Stomach (tissue), 9 donors: ENCODE measurements around the gene CLEC18A. TPM values are rescaled to one million over a fixed set of nuclear protein-coding genes. Genes with fewer than 3 reads are reported as not detected.

Experiments used
- DNase-seq, 2 donors: peaks; one replicate each; pipeline versions ENCODE4 v3.0.0 to v3.0.0-alpha.2; 2013 to 2019
- H3K27ac ChIP-seq, 5 donors: fragments of 200-600 bp in 4 of 5; sonication (generic) in 4 of 5; one replicate each; pipeline ENCODE4 v1.5.1; 2013 to 2019; ENCODE audit warnings: mild to moderate bottlenecking in 1 of 5, moderate library complexity in 1 of 5
- H3K27me3 ChIP-seq, 3 donors: fragments of 200-600 bp; sonication (generic); one replicate each; pipeline ENCODE4 v1.5.1; 2017 to 2019; ENCODE audit warnings: mixed run types in 1 of 3
- H3K36me3 ChIP-seq, 4 donors: fragments of 200-600 bp; sonication (generic); 1 replicate in 3 of 4; 2 replicates in 1 of 4; pipeline ENCODE4 v1.5.1; 2016 to 2019
- H3K4me1 ChIP-seq, 4 donors: fragments of 200-600 bp; sonication (generic); one replicate each; pipeline ENCODE4 v1.5.1; 2016 to 2019
- H3K4me3 ChIP-seq, 4 donors: fragments of 200-600 bp; sonication (generic) in 3 of 4; one replicate each; pipeline ENCODE4 v1.5.1; 2016 to 2019; ENCODE audit warnings: mild to moderate bottlenecking in 1 of 4
- H3K9me3 ChIP-seq, 4 donors: fragments of 200-600 bp; sonication (generic); one replicate each; pipeline ENCODE4 v1.5.1; 2016 to 2019
- CTCF ChIP-seq, 7 experiments: fragments of 450-650 bp in 4 of 7; fragments of 200-600 bp in 3 of 7; sonication (generic) in 3 of 7; IDR thresholded peaks; one replicate each; pipeline ENCODE4 v1.5.1; 2016 to 2019; ENCODE audit warnings: antibody characterized with exemption in 7 of 7, control low read depth in 2 of 7, mild to moderate bottlenecking in 1 of 7
- EP300 ChIP-seq: sonication (generic); formaldehyde crosslinking; IDR thresholded peaks from one replicate; pipeline ENCODE4 v1.6.1; 2017; ENCODE audit warnings: antibody characterized with exemption
- POLR2A ChIP-seq, 4 donors: fragments of 450-650 bp; IDR thresholded peaks; one replicate each; pipeline ENCODE4 v1.6.1; 2016; ENCODE audit warnings: antibody characterized with exemption in 4 of 4, control low read depth in 2 of 4, mild to moderate bottlenecking in 1 of 4, moderate library complexity in 1 of 4
- POLR2AphosphoS5 ChIP-seq, 3 donors: sonication (generic); formaldehyde crosslinking; IDR thresholded peaks; one replicate each; pipeline ENCODE4 v1.6.1; 2016; ENCODE audit warnings: antibody characterized with exemption in 3 of 3
- WGBS, 5 donors: extraction: QIAGEN DNeasy Blood & Tissue Kit in 3 of 5; methylation state at CpG; one replicate each; pipeline versions ENCODE4 v1.1.5 to v1.1.7; 2013 to 2018; 5-methylcytosine and 5-hydroxymethylcytosine counted together
- intact Hi-C: fragments of 100-400 bp; cut with DNase I; formaldehyde crosslinking; loops from one replicate; pipeline ENCODE4 v1.15.1; 2023; ENCODE audit warnings: low total_unique reads
- polyA plus RNA-seq, 3 donors: library from polyadenylated mRNA; stranded (reverse); fragments of 200-250 nt; gene quantifications; one replicate each; pipeline ENCODE4 v1.2.3, GENCODE V29; 2013
- total RNA-seq, 5 donors: library from RNA; depleted of rRNA; stranded (reverse); fragments of >200 nt; gene quantifications; one replicate each; pipeline versions ENCODE4 v1.1.0 to v1.2.3, GENCODE V29; 2014 to 2016
- donor health status: healthy with polysubstance abuse.
- donor health status: Bipolar disorder and iron deficiency.
- donor health status: healthy.

The CLEC18A gene
- total and polyA plus RNA-seq, 8 donors, result 0.31 to 3.6 (median 1.3) TPM; not detected in 1

- Histone ChIP-seq H3K36me3 (peaks cover 40 to 91% (median 84%) of the 10 kb centered on the region in 4 donors), H3K27ac (no peak overlapping the region), H3K9me3 (no peaks in the 10 kb centered on the region), H3K4me1 (peaks cover 0 to 35% (median 12%) of the 10 kb centered on the region in 4 donors), H3K4me3 (no peak overlapping the region), H3K27me3 (no peaks in the 10 kb centered on the region)
- peak in 5 of 7 experiments; percentile 28 to 70 (median 69) for TF ChIP-seq CTCF (IDR thresholded peaks at IDR 0.05)
- TF ChIP-seq POLR2AphosphoS5 (IDR thresholded peaks at IDR 0.05), result peak in 1 of 3 donors; percentile 22
- no peak for TF ChIP-seq EP300
- TF ChIP-seq POLR2A (IDR thresholded peaks at IDR 0.05), result no peak
- intact Hi-C loops, result loop anchor here (5.0 kb wide), 1 partner anchor 133 kb away; no protein-coding TSS in a partner anchor
- peak; percentile 45 to 84 for DNase-seq
- WGBS, 5 donors, result 60 to 75% (median 66%) methylated on average over 12 of the region's 12 CpGs
Measured at GRCh38 chr16:69930117-69930776, 20.9 kb upstream of the CLEC18A start.

- Histone ChIP-seq H3K9me3 (no peaks in the 10 kb centered on the region), H3K36me3 (peaks cover 54 to 91% (median 85%) of the 10 kb centered on the region in 4 donors), H3K27ac (no peak overlapping the region), H3K27me3 (no peaks in the 10 kb centered on the region), H3K4me1 (peaks cover 0 to 27% (median 10%) of the 10 kb centered on the region in 4 donors), H3K4me3 (no peak overlapping the region)
- DNase-seq, result no peak
- intact Hi-C loops, result loop anchor here (5.0 kb wide), 1 partner anchor 134 kb away; no protein-coding TSS in a partner anchor
- 94 to 100% (median 96%) methylated on average over 2 to 13 of the region's 13 CpGs for WGBS, 5 donors
- no peak for TF ChIP-seq CTCF (IDR thresholded peaks at IDR 0.05)
- TF ChIP-seq EP300, result no peak
- TF ChIP-seq POLR2A (IDR thresholded peaks at IDR 0.05), result no peak
- no peak for TF ChIP-seq POLR2AphosphoS5 (IDR thresholded peaks at IDR 0.05)
Measured at GRCh38 chr16:69931631-69932030, 19.5 kb upstream of the CLEC18A start.

- intact Hi-C loops, result loop anchor here (5.0 kb wide), 1 partner anchor 135 kb away; no protein-coding TSS in a partner anchor
- WGBS, 5 donors, result 81 to 89% (median 85%) methylated on average over 9 of the region's 9 CpGs
- Histone ChIP-seq H3K4me3 (no peak overlapping the region), H3K27ac (no peak overlapping the region), H3K27me3 (no peaks in the 10 kb centered on the region), H3K9me3 (no peaks in the 10 kb centered on the region), H3K4me1 (peaks cover 0 to 24% (median 9%) of the 10 kb centered on the region in 4 donors), H3K36me3 (peaks cover 60 to 91% (median 86%) of the 10 kb centered on the region in 4 donors)
- TF ChIP-seq POLR2AphosphoS5 (IDR thresholded peaks at IDR 0.05) (no peak), EP300 (no peak), CTCF (IDR thresholded peaks at IDR 0.05) (no peak), POLR2A (IDR thresholded peaks at IDR 0.05) (no peak)
- DNase-seq, result no peak
Measured at GRCh38 chr16:69932228-69932627, 18.9 kb upstream of the CLEC18A start.

GRCh38 chr16:69932691-69933392 lies 18.3 kb upstream of the CLEC18A start:
- intact Hi-C loops, result loop anchor here (5.0 kb wide), 1 partner anchor 136 kb away; no protein-coding TSS in a partner anchor
- peaks cover 0 to 18% (median 6%) of the 10 kb centered on the region in 4 donors for H3K4me1 ChIP-seq
- peaks cover 65 to 94% (median 89%) of the 10 kb centered on the region in 4 donors for H3K36me3 ChIP-seq
- no peak overlapping the region for H3K4me3 ChIP-seq
- no peaks in the 10 kb centered on the region for H3K9me3 ChIP-seq
- TF ChIP-seq EP300 (no peak), POLR2A (IDR thresholded peaks at IDR 0.05) (no peak), CTCF (IDR thresholded peaks at IDR 0.05) (no peak)
- H3K27ac ChIP-seq, result no peak overlapping the region
- 81 to 92% (median 90%) methylated on average over 26 to 27 of the region's 27 CpGs for WGBS, 5 donors
- no peaks in the 10 kb centered on the region for H3K27me3 ChIP-seq
- DNase-seq, result no peak
